ENCODE measurements around the gene ULK1.

The ULK1 gene

GRCh38 chr12:131915823-131916222, 21.4 kb downstream of the ULK1 start:
- WGBS, 2 donors (ENCODE audit: extremely low coverage in 2 of 2, insufficient read length in 2 of 2, insufficient replicate concordance in 1 of 2), result no CpG with 5 or more reads among the region's 21 CpGs
- H4K8ac ChIP-seq (ENCODE audit: low read depth, low read length), result no peak overlapping the region
- H2AFZ ChIP-seq (ENCODE audit: low read length), result no peak overlapping the region
- peak overlapping the region; percentile 71 for H3K18ac ChIP-seq (ENCODE audit: low read length)
- H3K4me3 ChIP-seq (ENCODE audit: low read length in 2 of 2), result no peak overlapping the region
- H3K36me3 ChIP-seq (replicated peaks in 1 of 2; ENCODE audit: control insufficient read depth in 2 of 2, insufficient read depth in 2 of 2, low read length in 2 of 2), result peaks cover 52 to 83% of the 10 kb centered on the region in 2 donors
- no peak overlapping the region for H2BK15ac ChIP-seq (ENCODE audit: low read length)
- H3K14ac ChIP-seq (ENCODE audit: low read length), result no peak overlapping the region
- H2BK12ac ChIP-seq (ENCODE audit: low read length), result no peak overlapping the region
- H3K23ac ChIP-seq (ENCODE audit: low read depth, low read length, poor library complexity), result peak overlapping the region; percentile 43
- H4K91ac ChIP-seq (ENCODE audit: low read depth, low read length, poor library complexity), result no peak overlapping the region
- no peak overlapping the region for H3K4me2 ChIP-seq (ENCODE audit: insufficient read depth, low read length, poor library complexity, severe bottlenecking)
- no peak overlapping the region for H3K4ac ChIP-seq (ENCODE audit: low read length)
- H3K27me3 ChIP-seq (ENCODE audit: control insufficient read depth in 3 of 3, insufficient read depth in 3 of 3, low read depth in 1 of 3, low read length in 3 of 3), result no peaks in the 10 kb centered on the region
- H3K4me1 ChIP-seq (ENCODE audit: control insufficient read depth in 2 of 2, insufficient read depth in 1 of 2, low read depth in 1 of 2, low read length in 2 of 2), result no peaks in the 10 kb centered on the region
- H3K27ac ChIP-seq (replicated peaks; ENCODE audit: low read length), result no peak overlapping the region
- H3K9me3 ChIP-seq (replicated peaks in 1 of 2; ENCODE audit: control insufficient read depth in 2 of 2, insufficient read depth in 1 of 2, low read depth in 1 of 2, low read length in 2 of 2), result no peaks in the 10 kb centered on the region
- peak overlapping the region; percentile 87 for H2BK5ac ChIP-seq (ENCODE audit: low read length)
- no peak overlapping the region for H3K9ac ChIP-seq (ENCODE audit: low read depth, low read length, poor library complexity)
- no peak overlapping the region for H2AK5ac ChIP-seq (ENCODE audit: low read depth, low read length)
- no peak for DNase-seq (ENCODE audit: low spot score)
- H2BK120ac ChIP-seq (ENCODE audit: low read depth, low read length), result no peak overlapping the region
- H3K79me1 ChIP-seq (ENCODE audit: low read depth, low read length), result peaks cover 8% of the 10 kb centered on the region

GRCh38 chr12:131916306-131917138, 22.1 kb downstream of the ULK1 start:
- no peak overlapping the region for H3K14ac ChIP-seq (ENCODE audit: low read length)
- no peak for DNase-seq (ENCODE audit: low spot score)
- H3K23ac ChIP-seq (ENCODE audit: low read depth, low read length, poor library complexity), result peak overlapping the region; percentile 55
- no peak overlapping the region for H4K8ac ChIP-seq (ENCODE audit: low read depth, low read length)
- no peak overlapping the region for H3K4me3 ChIP-seq (ENCODE audit: low read length in 2 of 2)
- H3K9me3 ChIP-seq (replicated peaks in 1 of 2; ENCODE audit: control insufficient read depth in 2 of 2, insufficient read depth in 1 of 2, low read depth in 1 of 2, low read length in 2 of 2), result no peaks in the 10 kb centered on the region
- H3K36me3 ChIP-seq (replicated peaks in 1 of 2; ENCODE audit: control insufficient read depth in 2 of 2, insufficient read depth in 2 of 2, low read length in 2 of 2), result peaks cover 51 to 83% of the 10 kb centered on the region in 2 donors
- no peaks in the 10 kb centered on the region for H3K27me3 ChIP-seq (ENCODE audit: control insufficient read depth in 3 of 3, insufficient read depth in 3 of 3, low read depth in 1 of 3, low read length in 3 of 3)
- H2BK5ac ChIP-seq (ENCODE audit: low read length), result peak overlapping the region; percentile 87
- no peak overlapping the region for H3K27ac ChIP-seq (replicated peaks; ENCODE audit: low read length)
- H3K9ac ChIP-seq (ENCODE audit: low read depth, low read length, poor library complexity), result no peak overlapping the region
- no peak overlapping the region for H3K4me2 ChIP-seq (ENCODE audit: insufficient read depth, low read length, poor library complexity, severe bottlenecking)
- H4K91ac ChIP-seq (ENCODE audit: low read depth, low read length, poor library complexity), result no peak overlapping the region
- H3K18ac ChIP-seq (ENCODE audit: low read length), result no peak overlapping the region
- H3K4me1 ChIP-seq (ENCODE audit: control insufficient read depth in 2 of 2, insufficient read depth in 1 of 2, low read depth in 1 of 2, low read length in 2 of 2), result no peaks in the 10 kb centered on the region
- no peak overlapping the region for H3K4ac ChIP-seq (ENCODE audit: low read length)
- no peak overlapping the region for H2AFZ ChIP-seq (ENCODE audit: low read length)
- H2BK15ac ChIP-seq (ENCODE audit: low read length), result no peak overlapping the region
- no peak overlapping the region for H2BK120ac ChIP-seq (ENCODE audit: low read depth, low read length)
- H2BK12ac ChIP-seq (ENCODE audit: low read length), result no peak overlapping the region
- peaks cover 6% of the 10 kb centered on the region for H3K79me1 ChIP-seq (ENCODE audit: low read depth, low read length)
- WGBS, 2 donors (ENCODE audit: extremely low coverage in 2 of 2, insufficient read length in 2 of 2, insufficient replicate concordance in 1 of 2), result no CpG with 5 or more reads among the region's 36 CpGs
- no peak overlapping the region for H2AK5ac ChIP-seq (ENCODE audit: low read depth, low read length)

GRCh38 chr12:131917139-131917710, 22.8 kb downstream of the ULK1 start:
- peak overlapping the region; percentile 55 for H3K23ac ChIP-seq (ENCODE audit: low read depth, low read length, poor library complexity)
- no CpG with 5 or more reads among the region's 31 CpGs for WGBS, 2 donors (ENCODE audit: extremely low coverage in 2 of 2, insufficient read length in 2 of 2, insufficient replicate concordance in 1 of 2)
- no peaks in the 10 kb centered on the region for H3K9me3 ChIP-seq (replicated peaks in 1 of 2; ENCODE audit: control insufficient read depth in 2 of 2, insufficient read depth in 1 of 2, low read depth in 1 of 2, low read length in 2 of 2)
- peaks cover 6% of the 10 kb centered on the region for H3K79me1 ChIP-seq (ENCODE audit: low read depth, low read length)
- no peak overlapping the region for H3K14ac ChIP-seq (ENCODE audit: low read length)
- H3K9ac ChIP-seq (ENCODE audit: low read depth, low read length, poor library complexity), result no peak overlapping the region
- H3K4ac ChIP-seq (ENCODE audit: low read length), result no peak overlapping the region
- H4K8ac ChIP-seq (ENCODE audit: low read depth, low read length), result no peak overlapping the region
- H2AFZ ChIP-seq (ENCODE audit: low read length), result no peak overlapping the region
- H3K18ac ChIP-seq (ENCODE audit: low read length), result no peak overlapping the region
- H2BK12ac ChIP-seq (ENCODE audit: low read length), result no peak overlapping the region
- H3K27ac ChIP-seq (replicated peaks; ENCODE audit: low read length), result no peak overlapping the region
- H2AK5ac ChIP-seq (ENCODE audit: low read depth, low read length), result no peak overlapping the region
- DNase-seq (ENCODE audit: low spot score), result no peak
- H2BK5ac ChIP-seq (ENCODE audit: low read length), result no peak overlapping the region
- no peaks in the 10 kb centered on the region for H3K4me1 ChIP-seq (ENCODE audit: control insufficient read depth in 2 of 2, insufficient read depth in 1 of 2, low read depth in 1 of 2, low read length in 2 of 2)
- no peak overlapping the region for H2BK15ac ChIP-seq (ENCODE audit: low read length)
- H3K27me3 ChIP-seq (ENCODE audit: control insufficient read depth in 3 of 3, insufficient read depth in 3 of 3, low read depth in 1 of 3, low read length in 3 of 3), result no peaks in the 10 kb centered on the region
- peaks cover 54 to 83% of the 10 kb centered on the region in 2 donors for H3K36me3 ChIP-seq (replicated peaks in 1 of 2; ENCODE audit: control insufficient read depth in 2 of 2, insufficient read depth in 2 of 2, low read length in 2 of 2)
- H2BK120ac ChIP-seq (ENCODE audit: low read depth, low read length), result no peak overlapping the region
- H4K91ac ChIP-seq (ENCODE audit: low read depth, low read length, poor library complexity), result no peak overlapping the region
- no peak overlapping the region for H3K4me2 ChIP-seq (ENCODE audit: insufficient read depth, low read length, poor library complexity, severe bottlenecking)
- H3K4me3 ChIP-seq (ENCODE audit: low read length in 2 of 2), result no peak overlapping the region

- peaks cover 4% of the 10 kb centered on the region for H3K79me1 ChIP-seq (ENCODE audit: low read depth, low read length)
- no peak for DNase-seq (ENCODE audit: low spot score)
- H3K23ac ChIP-seq (ENCODE audit: low read depth, low read length, poor library complexity), result no peak overlapping the region
- no peaks in the 10 kb centered on the region for H3K4me1 ChIP-seq (ENCODE audit: control insufficient read depth in 2 of 2, insufficient read depth in 1 of 2, low read depth in 1 of 2, low read length in 2 of 2)
- no peak overlapping the region for H2AK5ac ChIP-seq (ENCODE audit: low read depth, low read length)
- no peak overlapping the region for H2BK12ac ChIP-seq (ENCODE audit: low read length)
- no peak overlapping the region for H4K8ac ChIP-seq (ENCODE audit: low read depth, low read length)
- no peak overlapping the region for H3K4ac ChIP-seq (ENCODE audit: low read length)
- no peak overlapping the region for H3K18ac ChIP-seq (ENCODE audit: low read length)
- H2BK120ac ChIP-seq (ENCODE audit: low read depth, low read length), result no peak overlapping the region
- no peaks in the 10 kb centered on the region for H3K9me3 ChIP-seq (replicated peaks in 1 of 2; ENCODE audit: control insufficient read depth in 2 of 2, insufficient read depth in 1 of 2, low read depth in 1 of 2, low read length in 2 of 2)
- no peak overlapping the region for H2BK15ac ChIP-seq (ENCODE audit: low read length)
- H3K27me3 ChIP-seq (ENCODE audit: control insufficient read depth in 3 of 3, insufficient read depth in 3 of 3, low read depth in 1 of 3, low read length in 3 of 3), result no peaks in the 10 kb centered on the region
- H3K4me2 ChIP-seq (ENCODE audit: insufficient read depth, low read length, poor library complexity, severe bottlenecking), result no peak overlapping the region
- no peak overlapping the region for H2AFZ ChIP-seq (ENCODE audit: low read length)
- H4K91ac ChIP-seq (ENCODE audit: low read depth, low read length, poor library complexity), result no peak overlapping the region
- no peak overlapping the region for H3K27ac ChIP-seq (replicated peaks; ENCODE audit: low read length)
- H3K14ac ChIP-seq (ENCODE audit: low read length), result peak overlapping the region; percentile 8
- H3K4me3 ChIP-seq (ENCODE audit: low read length in 2 of 2), result no peak overlapping the region
- no peak overlapping the region for H3K9ac ChIP-seq (ENCODE audit: low read depth, low read length, poor library complexity)
- H2BK5ac ChIP-seq (ENCODE audit: low read length), result no peak overlapping the region
- peaks cover 58 to 81% of the 10 kb centered on the region in 2 donors for H3K36me3 ChIP-seq (replicated peaks in 1 of 2; ENCODE audit: control insufficient read depth in 2 of 2, insufficient read depth in 2 of 2, low read length in 2 of 2)
- WGBS, 2 donors (ENCODE audit: extremely low coverage in 2 of 2, insufficient read length in 2 of 2, insufficient replicate concordance in 1 of 2), result no CpG with 5 or more reads among the region's 18 CpGs
Observed at GRCh38 chr12:131917711-131918306, 23.4 kb downstream of the ULK1 start.
